Natural killer cell (primary cell): Measurements from ENCODE around the gene PKHD1. TPM values are rescaled to one million over a fixed set of nuclear protein-coding genes. Genes with fewer than 3 reads are reported as not detected.

ENCODE experiments used
- ATAC-seq, 3 donors: fragments of 150-1000 bp in 2 of 3; fragments of 200-7000 bp in 1 of 3; cut with Tn5 transposase; 1 replicate in 1 of 3; 2 replicates in 2 of 3; pipeline ENCODE4 v1.10.0; 2021; ENCODE audit warnings: mild to moderate bottlenecking in 2 of 3, moderate library complexity in 2 of 3
- DNase-seq, 2 donors: peaks; one replicate each; pipeline versions ENCODE4 v3.0.0 to v3.0.0-alpha.2; 2013 to 2021; ENCODE audit warnings: mixed read lengths in 1 of 2
- H3K27ac ChIP-seq: one replicate; pipeline ENCODE4 v1.5.1; 2013; ENCODE audit warnings: mild to moderate bottlenecking, low read length
- H3K27me3 ChIP-seq: one replicate; pipeline ENCODE4 v1.6.1; 2013; ENCODE audit warnings: low read length; ENCODE audit not compliant: control insufficient read depth, insufficient read depth
- H3K36me3 ChIP-seq: one replicate; pipeline ENCODE4 v1.6.1; 2013; ENCODE audit warnings: low read length; ENCODE audit not compliant: control insufficient read depth, insufficient read depth
- H3K4me1 ChIP-seq: one replicate; pipeline ENCODE4 v1.6.1; 2013; ENCODE audit warnings: low read length; ENCODE audit not compliant: control insufficient read depth, insufficient read depth
- H3K4me3 ChIP-seq: one replicate; pipeline ENCODE4 v1.5.1; 2013; ENCODE audit warnings: low read length
- H3K9me3 ChIP-seq: one replicate; pipeline ENCODE4 v1.6.1; 2013; ENCODE audit warnings: low read length; ENCODE audit not compliant: control insufficient read depth, insufficient read depth
- H3K27ac Mint-ChIP-seq, 2 donors: one replicate each; pipeline ENCODE4 v1.8.0; 2022; ENCODE audit warnings: mild to moderate bottlenecking in 2 of 2, mixed read lengths in 2 of 2, moderate library complexity in 1 of 2
- H3K27me3 Mint-ChIP-seq, 2 donors: one replicate each; pipeline ENCODE4 v1.8.0; 2022; ENCODE audit warnings: low read depth in 2 of 2, mixed read lengths in 2 of 2
- H3K36me3 Mint-ChIP-seq: one replicate; pipeline ENCODE4 v1.8.0; 2022; ENCODE audit warnings: mixed read lengths
- H3K4me1 Mint-ChIP-seq, 2 donors: one replicate each; pipeline ENCODE4 v1.8.0; 2022; ENCODE audit warnings: mixed read lengths in 2 of 2
- H3K4me3 Mint-ChIP-seq: one replicate; pipeline ENCODE4 v1.8.0; 2022; ENCODE audit warnings: mild to moderate bottlenecking, moderate library complexity, mixed read lengths
- H3K9me3 Mint-ChIP-seq, 2 donors: one replicate each; pipeline ENCODE4 v1.8.0; 2022; ENCODE audit warnings: mixed read lengths in 2 of 2
- CTCF ChIP-seq: fragments of 200-600 bp; IDR thresholded peaks from one replicate; pipeline ENCODE4 v1.8.0; 2022; ENCODE audit warnings: antibody characterized with exemption
- WGBS: methylation state at CpG from one replicate; pipeline ENCODE4 v1.1.7; 2013; ENCODE audit warnings: missing lambda C conversion rate; ENCODE audit not compliant: insufficient coverage; 5-methylcytosine and 5-hydroxymethylcytosine counted together
- intact Hi-C: fragments of 100-400 bp; cut with micrococcal nuclease; formaldehyde crosslinking; loops from one replicate; pipeline ENCODE4 v1.14.2; 2022
- total RNA-seq, 4 donors: library from RNA; stranded (reverse); fragments of 120-200 nt in 1 of 4; gene quantifications; one replicate each; pipeline versions ENCODE4 v1.2.3 to v1.2.4, GENCODE V29; 2013 to 2022

PKHD1 gene
- total RNA-seq, 3 donors from 2014 or later (not counting 1 experiment from before 2014, with no cell fraction given): not detected

- no peaks in the 10 kb centered on the region for H3K4me1 Mint-ChIP-seq
- 85% methylated on average over 2 of the region's 2 CpGs for WGBS
- H3K4me3 ChIP-seq: no peak overlapping the region
- H3K36me3 ChIP-seq: no peaks in the 10 kb centered on the region
- no peaks in the 10 kb centered on the region for H3K36me3 Mint-ChIP-seq
- H3K4me1 ChIP-seq: no peaks in the 10 kb centered on the region
- no peak for TF ChIP-seq CTCF
- no peak overlapping the region for H3K4me3 Mint-ChIP-seq
- H3K27ac ChIP-seq: no peak overlapping the region
- peaks cover 0 to 2% of the 10 kb centered on the region in 2 donors for H3K9me3 Mint-ChIP-seq
- H3K9me3 ChIP-seq: no peaks in the 10 kb centered on the region
- intact Hi-C loops: no loop called here
- no peaks in the 10 kb centered on the region for H3K27me3 Mint-ChIP-seq
- H3K27me3 ChIP-seq: no peaks in the 10 kb centered on the region
- ATAC-seq (no peak), DNase-seq (no peak)
- no peak overlapping the region for H3K27ac Mint-ChIP-seq
Observed at GRCh38 chr6:51846531-51846930, 240.9 kb downstream of the PKHD1 start.

GRCh38 chr6:51844336-51844735 lies 243.1 kb downstream of the PKHD1 start:
- ATAC-seq: no peak
- no peaks in the 10 kb centered on the region for H3K9me3 ChIP-seq
- no peaks in the 10 kb centered on the region for H3K4me1 ChIP-seq
- Mint-ChIP-seq H3K4me1 (no peaks in the 10 kb centered on the region), H3K9me3 (peaks cover 2% of the 10 kb centered on the region in 2 donors), H3K27ac (no peak overlapping the region), H3K4me3 (no peak overlapping the region), H3K36me3 (no peaks in the 10 kb centered on the region), H3K27me3 (peaks cover 0 to 5% of the 10 kb centered on the region in 2 donors)
- no peak for DNase-seq
- H3K27me3 ChIP-seq: no peaks in the 10 kb centered on the region
- intact Hi-C loops: no loop called here
- H3K36me3 ChIP-seq: no peaks in the 10 kb centered on the region
- no peak for TF ChIP-seq CTCF
- H3K4me3 ChIP-seq: no peak overlapping the region
- H3K27ac ChIP-seq: no peak overlapping the region
- 84% methylated on average over 3 of the region's 3 CpGs for WGBS

GRCh38 chr6:51843456-51844056 lies 243.9 kb downstream of the PKHD1 start:
- peaks cover 0 to 5% of the 10 kb centered on the region in 2 donors for H3K27me3 Mint-ChIP-seq
- no peak overlapping the region for H3K27ac Mint-ChIP-seq
- intact Hi-C loops: no loop called here

More at GRCh38 chr6:51843456-51844056, 243.9 kb downstream of the PKHD1 start:
- Mint-ChIP-seq H3K36me3 (no peaks in the 10 kb centered on the region), H3K4me3 (no peak overlapping the region), H3K4me1 (no peaks in the 10 kb centered on the region), H3K9me3 (peaks cover 1 to 2% of the 10 kb centered on the region in 2 donors)
- WGBS: 90% methylated on average over 4 of the region's 5 CpGs
- Histone ChIP-seq H3K27ac (no peak overlapping the region), H3K4me1 (no peaks in the 10 kb centered on the region), H3K9me3 (no peaks in the 10 kb centered on the region), H3K27me3 (no peaks in the 10 kb centered on the region), H3K4me3 (no peak overlapping the region), H3K36me3 (no peaks in the 10 kb centered on the region)
- ATAC-seq (no peak), DNase-seq (no peak)
- no peak for TF ChIP-seq CTCF
